ENCODE results near the gene CDK15.

- TF ChIP-seq CTCF (IDR thresholded peaks at IDR 0.05) (no peak), POLR2A (IDR thresholded peaks at IDR 0.05) (no peak)
Observed at GRCh38 chr2:201855356-201855755, 49.0 kb downstream of the CDK15 start.

Measured in body of pancreas (tissue), 4 donors.